Bronchial epithelial cell (primary cell): ENCODE measurements around the gene NHLH2. TPM values are rescaled to one million over a fixed set of nuclear protein-coding genes. Genes with fewer than 3 reads are reported as not detected.

ENCODE experiments used
- DNase-seq: peaks from one replicate; pipeline ENCODE4 v3.0.0-alpha.2; 2010; ENCODE audit warnings: low read depth
- FAIRE-seq: peaks from 2 replicates; lab custom pipeline; 2011; peaks lifted over from hg19 to GRCh38; lab: Jason Lieb, UNC
- H3K27me3 ChIP-seq: 2 replicates; pipeline ENCODE4 v1.5.1; 2011; ENCODE audit warnings: low read length; ENCODE audit not compliant: control insufficient read depth, insufficient read depth
- H3K36me3 ChIP-seq: 2 replicates; pipeline ENCODE4 v1.5.1; 2011; ENCODE audit warnings: low read length; ENCODE audit not compliant: control insufficient read depth, insufficient read depth
- H3K4me3 ChIP-seq: 2 replicates; pipeline ENCODE4 v1.5.1; 2011; ENCODE audit warnings: mild to moderate bottlenecking, low read depth, low read length, control low read depth
- CTCF ChIP-seq: IDR thresholded peaks from 2 replicates; pipeline ENCODE4 v1.5.1; 2011; ENCODE audit warnings: mild to moderate bottlenecking, moderate library complexity, low read length, control low read depth, inconsistent platforms; ENCODE audit not compliant: insufficient read depth, severe bottlenecking
- total RNA-seq: library from RNA; depleted of rRNA; stranded (reverse); fragments of >200 nt; gene quantifications from 2 replicates; pipeline ENCODE4 v1.2.1, GENCODE V29; 2014

NHLH2 gene
- total RNA-seq, 1 donor from 2014 or later = 0.26 TPM

GRCh38 chr1:115809847-115810246 is 31.1 kb downstream of the NHLH2 start:
- Histone ChIP-seq H3K36me3 (no peaks in the 10 kb centered on the region), H3K27me3 (no peaks in the 10 kb centered on the region), H3K4me3 (no peak overlapping the region)
- FAIRE-seq (no peak), DNase-seq (no peak)
- no peak for TF ChIP-seq CTCF

- no peak for TF ChIP-seq CTCF
- FAIRE-seq (no peak), DNase-seq (no peak)
- Histone ChIP-seq H3K36me3 (no peaks in the 10 kb centered on the region), H3K27me3 (no peaks in the 10 kb centered on the region), H3K4me3 (no peak overlapping the region)
Observed at GRCh38 chr1:115809076-115809475, 31.9 kb downstream of the NHLH2 start.

GRCh38 chr1:115807723-115808122 is 33.2 kb downstream of the NHLH2 start:
- FAIRE-seq = no peak
- Histone ChIP-seq H3K4me3 (no peak overlapping the region), H3K36me3 (no peaks in the 10 kb centered on the region), H3K27me3 (no peaks in the 10 kb centered on the region)
- peak; percentile 81 for DNase-seq
- TF ChIP-seq CTCF = peak; percentile 69

- no peak for TF ChIP-seq CTCF
- FAIRE-seq = no peak
- DNase-seq = no peak
- Histone ChIP-seq H3K27me3 (no peaks in the 10 kb centered on the region), H3K4me3 (no peak overlapping the region), H3K36me3 (no peaks in the 10 kb centered on the region)
Observed at GRCh38 chr1:115805597-115805996, 35.3 kb downstream of the NHLH2 start.

- Histone ChIP-seq H3K36me3 (no peaks in the 10 kb centered on the region), H3K4me3 (no peak overlapping the region), H3K27me3 (no peaks in the 10 kb centered on the region)
- FAIRE-seq (no peak), DNase-seq (no peak)
- TF ChIP-seq CTCF = no peak
Observed at GRCh38 chr1:115802416-115802815, 38.5 kb downstream of the NHLH2 start.

GRCh38 chr1:115797486-115797885 is 43.4 kb downstream of the NHLH2 start:
- H3K36me3 ChIP-seq = no peaks in the 10 kb centered on the region
- no peak overlapping the region for H3K4me3 ChIP-seq
- no peak for DNase-seq
- FAIRE-seq = no peak
- TF ChIP-seq CTCF = no peak
- H3K27me3 ChIP-seq = no peaks in the 10 kb centered on the region
